Nephron progenitor cell (in vitro differentiated cells): ENCODE results near the gene SNX6.

ENCODE experiments used
- DNase-seq: peaks from one replicate; pipeline ENCODE4 v3.0.0; 2021
- H3K27ac Mint-ChIP-seq: 2 replicates; pipeline ENCODE4 v1.8.0; 2021; ENCODE audit warnings: mild to moderate bottlenecking, moderate library complexity, mixed read lengths
- H3K27me3 Mint-ChIP-seq: 2 replicates; pipeline ENCODE4 v1.8.0; 2021; ENCODE audit warnings: mild to moderate bottlenecking, low read depth, mixed read lengths; ENCODE audit not compliant: poor library complexity
- H3K36me3 Mint-ChIP-seq: 2 replicates; pipeline ENCODE4 v1.8.0; 2021; ENCODE audit warnings: low read depth, mixed read lengths
- H3K4me1 Mint-ChIP-seq: 2 replicates; pipeline ENCODE4 v1.8.0; 2021; ENCODE audit warnings: mixed read lengths
- H3K4me3 Mint-ChIP-seq: 2 replicates; pipeline ENCODE4 v1.8.0; 2021; ENCODE audit warnings: mild to moderate bottlenecking, moderate library complexity, mixed read lengths
- H3K9me3 Mint-ChIP-seq: 2 replicates; pipeline ENCODE4 v1.8.0; 2021; ENCODE audit warnings: mild to moderate bottlenecking, moderate library complexity, mixed read lengths
- TF ChIP-seq, protein P1 (sequence below): fragments of 200-600 bp; sonication (generic); IDR thresholded peaks from 2 replicates; pipeline ENCODE4 v1.5.0; 2021; ENCODE audit warnings: antibody characterized with exemption

The SNX6 gene

DNA sequence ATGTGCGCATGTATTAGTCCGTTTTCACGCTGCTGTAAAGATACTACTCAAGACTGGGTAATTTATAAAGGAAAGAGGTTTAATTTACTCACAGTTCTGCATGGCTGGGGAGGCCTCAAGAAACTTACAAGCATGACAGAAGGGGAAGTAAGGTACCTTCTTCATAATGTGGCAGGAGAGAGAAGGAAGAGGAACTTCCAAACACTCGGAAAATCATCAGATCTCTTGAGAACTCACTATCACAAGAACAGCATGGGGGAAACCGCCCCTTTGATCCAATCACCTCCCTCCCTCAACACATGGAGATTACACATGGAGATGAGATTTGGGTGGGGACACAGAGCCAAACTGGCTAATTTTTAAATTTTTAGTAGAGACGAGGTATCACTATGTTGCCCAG is 41.8 kb upstream of the SNX6 start:
- H3K9me3 Mint-ChIP-seq = no peaks in the 10 kb centered on the region
- H3K27ac Mint-ChIP-seq = no peak overlapping the region
- no peaks in the 10 kb centered on the region for H3K36me3 Mint-ChIP-seq
- no peak overlapping the region for H3K4me3 Mint-ChIP-seq
- peaks cover 1% of the 10 kb centered on the region for H3K4me1 Mint-ChIP-seq
- TF ChIP-seq, protein P1, sequence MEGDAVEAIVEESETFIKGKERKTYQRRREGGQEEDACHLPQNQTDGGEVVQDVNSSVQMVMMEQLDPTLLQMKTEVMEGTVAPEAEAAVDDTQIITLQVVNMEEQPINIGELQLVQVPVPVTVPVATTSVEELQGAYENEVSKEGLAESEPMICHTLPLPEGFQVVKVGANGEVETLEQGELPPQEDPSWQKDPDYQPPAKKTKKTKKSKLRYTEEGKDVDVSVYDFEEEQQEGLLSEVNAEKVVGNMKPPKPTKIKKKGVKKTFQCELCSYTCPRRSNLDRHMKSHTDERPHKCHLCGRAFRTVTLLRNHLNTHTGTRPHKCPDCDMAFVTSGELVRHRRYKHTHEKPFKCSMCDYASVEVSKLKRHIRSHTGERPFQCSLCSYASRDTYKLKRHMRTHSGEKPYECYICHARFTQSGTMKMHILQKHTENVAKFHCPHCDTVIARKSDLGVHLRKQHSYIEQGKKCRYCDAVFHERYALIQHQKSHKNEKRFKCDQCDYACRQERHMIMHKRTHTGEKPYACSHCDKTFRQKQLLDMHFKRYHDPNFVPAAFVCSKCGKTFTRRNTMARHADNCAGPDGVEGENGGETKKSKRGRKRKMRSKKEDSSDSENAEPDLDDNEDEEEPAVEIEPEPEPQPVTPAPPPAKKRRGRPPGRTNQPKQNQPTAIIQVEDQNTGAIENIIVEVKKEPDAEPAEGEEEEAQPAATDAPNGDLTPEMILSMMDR = no peak
- no peak for DNase-seq
- no peaks in the 10 kb centered on the region for H3K27me3 Mint-ChIP-seq

DNA sequence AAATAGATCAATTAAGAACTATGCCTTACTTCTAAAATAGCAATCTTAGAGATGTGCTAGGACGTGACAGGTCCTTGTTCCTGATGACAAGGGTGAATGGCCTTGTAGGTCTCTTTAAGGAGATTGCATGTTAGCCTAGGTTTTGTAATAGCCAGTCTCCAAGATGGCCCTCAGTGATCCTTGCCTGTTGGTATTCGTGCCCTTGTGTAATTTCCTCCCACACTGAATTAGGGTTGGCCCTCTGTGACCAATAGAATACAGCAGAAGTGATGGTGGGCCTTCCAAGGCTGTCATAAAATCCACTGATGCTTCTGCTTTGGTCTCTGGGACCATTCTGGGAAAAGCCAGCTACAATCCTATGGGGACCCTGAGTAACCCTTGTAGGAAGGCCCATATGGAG is 38.2 kb upstream of the SNX6 start:
- TF ChIP-seq, protein P1 = no peak
- Mint-ChIP-seq H3K36me3 (no peaks in the 10 kb centered on the region), H3K27me3 (peaks cover 6% of the 10 kb centered on the region), H3K9me3 (peaks cover 4% of the 10 kb centered on the region), H3K27ac (no peak overlapping the region), H3K4me1 (no peaks in the 10 kb centered on the region), H3K4me3 (no peak overlapping the region)
- DNase-seq = no peak

DNA sequence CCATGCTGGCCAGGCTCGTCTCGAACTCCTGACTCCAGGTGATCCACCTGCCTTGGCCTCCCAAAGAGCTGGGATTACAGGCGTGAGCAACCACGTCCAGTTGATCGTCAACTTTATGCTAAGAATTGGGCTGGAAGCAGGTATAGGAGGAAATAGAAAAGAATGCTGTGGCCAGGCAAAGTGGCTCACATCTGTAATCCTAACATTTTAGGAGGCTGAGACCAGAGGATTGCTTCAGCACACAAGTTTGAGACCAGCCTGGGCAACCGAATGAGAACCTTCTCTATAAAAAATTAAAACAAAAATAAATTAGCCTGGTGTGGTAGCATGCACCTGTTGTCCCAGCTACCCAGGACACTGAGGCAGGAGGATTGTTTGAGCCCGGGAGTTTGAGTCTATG is 37.1 kb upstream of the SNX6 start:
- DNase-seq = no peak
- peaks cover 13% of the 10 kb centered on the region for H3K9me3 Mint-ChIP-seq
- H3K27me3 Mint-ChIP-seq = peaks cover 6% of the 10 kb centered on the region
- TF ChIP-seq, protein P1 = no peak
- no peak overlapping the region for H3K27ac Mint-ChIP-seq
- H3K4me1 Mint-ChIP-seq = no peaks in the 10 kb centered on the region
- no peak overlapping the region for H3K4me3 Mint-ChIP-seq
- no peaks in the 10 kb centered on the region for H3K36me3 Mint-ChIP-seq

DNA sequence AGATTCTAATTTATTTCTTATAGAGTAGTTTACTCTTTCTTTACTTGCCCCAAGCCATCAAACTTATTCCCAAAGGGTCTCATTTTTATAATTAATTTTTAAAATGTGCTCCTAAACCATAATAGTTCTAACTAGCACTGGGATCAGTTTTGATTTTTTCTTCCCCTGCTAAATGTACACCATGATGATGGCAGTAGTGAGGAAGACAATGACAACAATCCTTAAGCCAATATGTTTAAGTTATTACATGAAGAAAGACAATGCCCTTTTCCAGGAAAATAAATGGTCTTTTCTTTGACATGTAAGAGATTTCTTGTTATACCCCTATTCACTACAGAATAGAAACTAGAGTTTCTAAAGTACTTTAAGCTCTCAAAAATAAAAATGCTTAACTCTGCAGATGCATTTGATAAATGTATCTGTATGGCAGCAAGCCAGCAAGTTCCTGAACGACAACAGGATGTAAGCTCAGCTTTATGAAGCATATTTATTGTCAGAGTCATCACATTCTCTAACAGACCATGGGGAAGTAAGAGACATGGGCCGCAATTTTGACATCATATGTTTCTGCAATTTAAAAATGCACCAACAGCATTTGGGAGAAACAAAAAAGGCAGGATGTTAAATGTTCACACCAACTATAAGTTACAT is 36.0 kb upstream of the SNX6 start:
- TF ChIP-seq, protein P1 = no peak
- peaks cover 16% of the 10 kb centered on the region for H3K9me3 Mint-ChIP-seq
- H3K4me3 Mint-ChIP-seq = no peak overlapping the region

DNA sequence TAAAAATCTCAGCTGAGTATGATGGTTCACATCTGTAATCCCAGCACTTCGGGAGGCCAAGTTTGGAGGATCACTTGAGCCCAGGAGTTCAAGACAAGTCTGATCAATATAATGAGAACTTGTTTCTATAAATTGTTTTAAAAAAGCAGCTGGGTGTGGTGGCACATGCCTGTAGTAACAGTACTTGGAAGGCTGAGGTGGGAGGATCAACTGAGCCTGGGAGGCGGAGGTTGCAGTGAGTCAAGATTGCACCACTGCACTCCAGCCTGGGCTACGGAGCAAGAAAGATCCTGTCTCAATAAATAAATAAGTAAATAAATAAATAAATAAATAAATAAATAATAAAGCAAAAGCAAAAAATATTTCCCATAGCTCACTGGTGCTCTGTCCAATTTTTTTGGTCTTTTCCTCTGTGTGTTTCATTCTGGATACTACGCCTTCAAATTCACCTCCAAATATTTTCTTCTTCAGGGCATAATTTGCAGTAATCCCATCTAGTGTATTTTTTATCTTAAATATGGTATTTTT is 32.7 kb upstream of the SNX6 start:
- Mint-ChIP-seq H3K27ac (no peak overlapping the region), H3K27me3 (peaks cover 6% of the 10 kb centered on the region), H3K4me3 (no peak overlapping the region), H3K4me1 (peaks cover 6% of the 10 kb centered on the region), H3K36me3 (no peaks in the 10 kb centered on the region), H3K9me3 (peaks cover 20% of the 10 kb centered on the region)
- DNase-seq = no peak
- TF ChIP-seq, protein P1 = no peak

More for the DNA sequence above, 36.0 kb upstream of the SNX6 start:
- H3K36me3 Mint-ChIP-seq = no peaks in the 10 kb centered on the region
- H3K4me1 Mint-ChIP-seq = no peaks in the 10 kb centered on the region
- DNase-seq = no peak
- peaks cover 6% of the 10 kb centered on the region for H3K27me3 Mint-ChIP-seq
- H3K27ac Mint-ChIP-seq = no peak overlapping the region

DNA sequence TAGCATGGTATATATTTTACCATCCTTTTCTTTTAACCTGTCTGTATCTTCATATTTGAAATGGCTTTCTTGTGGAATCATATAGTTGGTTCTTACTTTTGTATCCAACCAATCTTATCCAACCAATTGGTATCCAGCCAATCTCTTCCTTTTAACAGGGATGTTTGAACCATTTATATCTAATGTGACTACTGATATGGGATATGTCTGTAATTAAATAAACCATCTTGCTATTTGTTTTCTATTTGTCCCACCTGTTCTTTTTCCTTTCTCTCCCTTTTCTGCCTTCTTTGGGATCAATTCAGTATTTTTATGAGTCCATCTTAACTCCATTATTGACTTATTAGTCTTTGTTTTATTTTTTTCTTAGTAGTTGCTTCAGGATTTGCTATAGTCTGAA is 30.8 kb upstream of the SNX6 start:
- Mint-ChIP-seq H3K9me3 (peaks cover 20% of the 10 kb centered on the region), H3K4me3 (no peak overlapping the region), H3K27ac (no peak overlapping the region), H3K36me3 (no peaks in the 10 kb centered on the region), H3K4me1 (peaks cover 6% of the 10 kb centered on the region), H3K27me3 (peaks cover 6% of the 10 kb centered on the region)
- TF ChIP-seq, protein P1 = no peak
- DNase-seq = no peak
